ENCODE data around the gene MT1A. TPM values are rescaled to one million over a fixed set of nuclear protein-coding genes. Genes with fewer than 3 reads are reported as not detected.

The MT1A gene
- total and polyA plus RNA-seq, 7 donors: 4.0 to 4,396 (median 128) TPM

GRCh38 chr16:56645311-56645710, 6.8 kb downstream of the MT1A start:
- peaks cover 0 to 6% (median 0%) of the 10 kb centered on the region in 3 donors for H3K27me3 ChIP-seq (ENCODE audit: insufficient read depth in 3 of 3, low read length in 2 of 3)
- H3K36me3 ChIP-seq (ENCODE audit: insufficient read depth in 1 of 2, low read depth in 1 of 2): no peaks in the 10 kb centered on the region
- DNase-seq (no peak), ATAC-seq (no peak)
- H3K4me1 ChIP-seq: peaks cover 5% of the 10 kb centered on the region
- no peak overlapping the region for H3K4me3 ChIP-seq
- no peak for TF ChIP-seq CTCF (IDR thresholded peaks at IDR 0.05)
- H3K9me3 ChIP-seq: no peaks in the 10 kb centered on the region
- WGBS, 3 donors: 93 to 100% (median 94%) methylated on average over 1 of the region's 1 CpG
- intact Hi-C loops (cut with DNase I): no loop called here
- no peak overlapping the region for H3K27ac ChIP-seq

DNA sequence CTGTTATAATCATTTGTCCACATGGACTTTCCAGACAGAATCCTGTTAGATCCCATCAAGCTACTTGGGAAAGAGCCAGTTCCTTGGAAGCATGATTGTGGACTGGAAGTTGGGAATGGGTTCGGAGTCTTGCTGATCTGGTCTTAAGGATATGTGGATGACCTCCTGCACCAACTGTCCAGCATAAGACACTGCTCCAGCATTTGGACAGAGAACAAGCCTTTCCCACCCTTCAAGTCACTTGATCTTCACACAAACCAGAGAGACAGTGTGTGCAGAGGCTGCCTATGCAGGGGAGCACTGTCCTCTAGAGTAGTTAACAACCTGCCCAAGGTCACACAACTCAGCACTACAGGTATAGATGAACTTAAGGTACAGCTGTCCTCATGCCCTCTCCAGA, 7.4 kb downstream of the MT1A start:
- no peaks in the 10 kb centered on the region for H3K36me3 ChIP-seq (ENCODE audit: insufficient read depth in 1 of 2, low read depth in 1 of 2)
- intact Hi-C loops (cut with DNase I): no loop called here
- no peak for TF ChIP-seq CTCF (IDR thresholded peaks at IDR 0.05)
- 0 to 3% (median 0%) methylated on average over 1 of the region's 1 CpG for WGBS, 3 donors
- no peak overlapping the region for H3K4me3 ChIP-seq
- ATAC-seq (no peak), DNase-seq (no peak)
- peaks cover 0 to 6% (median 0%) of the 10 kb centered on the region in 3 donors for H3K27me3 ChIP-seq (ENCODE audit: insufficient read depth in 3 of 3, low read length in 2 of 3)
- H3K27ac ChIP-seq: no peak overlapping the region
- H3K9me3 ChIP-seq: no peaks in the 10 kb centered on the region
- peaks cover 5% of the 10 kb centered on the region for H3K4me1 ChIP-seq

DNA sequence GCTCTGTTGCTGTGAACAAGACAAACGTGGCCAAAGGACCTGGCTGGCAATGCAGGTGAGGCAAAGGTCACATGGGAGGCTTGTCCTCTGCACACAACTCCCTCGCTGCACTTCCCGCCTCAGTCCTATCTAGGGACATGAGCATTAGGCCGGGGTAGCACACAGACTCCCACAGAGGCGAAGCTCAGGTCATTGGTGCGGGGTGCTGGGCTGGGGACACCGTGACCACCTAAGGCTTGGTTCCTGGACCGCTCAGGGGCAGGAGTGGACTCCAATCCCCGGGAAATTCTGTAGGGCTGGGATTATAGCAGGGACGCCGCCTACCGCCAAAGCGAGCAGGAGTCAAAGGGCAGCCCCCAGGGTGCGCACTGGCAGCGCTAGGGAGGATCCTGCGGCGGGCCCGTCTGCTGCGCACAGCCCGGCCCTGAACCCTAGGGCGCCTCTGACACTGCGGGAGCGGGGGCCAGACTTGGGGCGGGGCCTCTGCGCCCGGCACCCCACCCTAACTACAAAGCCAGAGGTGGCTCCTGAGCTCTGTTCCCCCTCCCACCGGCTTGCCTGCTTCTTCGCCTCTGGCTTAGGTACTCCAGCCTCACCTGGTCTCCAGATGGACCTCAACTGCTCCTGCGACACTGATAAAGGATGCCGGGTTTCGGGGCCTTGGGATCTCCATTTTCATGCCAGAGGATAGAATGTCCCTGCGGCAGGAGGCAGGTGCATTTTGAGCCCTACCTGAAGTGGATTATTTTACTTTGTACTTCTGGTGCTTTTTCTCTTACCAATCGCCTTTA, 9.4 kb downstream of the MT1A start:
- TF ChIP-seq CTCF (IDR thresholded peaks at IDR 0.05): no peak
- Histone ChIP-seq H3K4me3 (no peak overlapping the region), H3K36me3 (ENCODE audit: insufficient read depth in 1 of 2, low read depth in 1 of 2) (no peaks in the 10 kb centered on the region), H3K27ac (no peak overlapping the region), H3K4me1 (peaks cover 5% of the 10 kb centered on the region), H3K27me3 (ENCODE audit: insufficient read depth in 3 of 3, low read length in 2 of 3) (peaks cover 0 to 6% (median 0%) of the 10 kb centered on the region in 3 donors), H3K9me3 (no peaks in the 10 kb centered on the region)
- intact Hi-C loops (cut with DNase I): no loop called here
- DNase-seq (no peak), ATAC-seq (no peak)
- 46 to 50% (median 50%) methylated on average over 30 to 33 of the region's 33 CpGs for WGBS, 3 donors

DNA sequence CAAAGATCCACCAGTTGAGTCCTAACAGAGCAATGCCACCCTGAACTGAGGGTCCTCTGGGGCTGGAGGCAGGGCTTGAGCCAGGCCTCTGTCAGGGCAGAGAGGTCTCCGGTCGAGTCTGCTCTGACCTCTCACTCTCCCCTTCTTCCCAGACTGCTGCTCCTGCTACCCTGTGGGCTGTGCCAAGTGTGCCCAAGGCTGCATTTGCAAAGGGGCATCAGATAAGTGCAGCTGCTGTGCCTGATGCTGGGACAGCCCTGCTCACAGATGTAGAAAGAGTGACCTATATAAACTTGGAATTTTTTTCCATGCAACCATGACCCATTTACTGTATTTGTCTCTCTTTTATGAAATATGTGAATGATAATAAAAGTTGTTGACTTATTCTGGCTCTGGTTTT, 10.8 kb downstream of the MT1A start:
- Histone ChIP-seq H3K4me1 (no peaks in the 10 kb centered on the region), H3K27ac (no peak overlapping the region), H3K27me3 (ENCODE audit: insufficient read depth in 3 of 3, low read length in 2 of 3) (peaks cover 0 to 6% (median 0%) of the 10 kb centered on the region in 3 donors), H3K36me3 (ENCODE audit: insufficient read depth in 1 of 2, low read depth in 1 of 2) (no peaks in the 10 kb centered on the region), H3K4me3 (no peak overlapping the region), H3K9me3 (no peaks in the 10 kb centered on the region)
- intact Hi-C loops (cut with DNase I): no loop called here
- DNase-seq (no peak), ATAC-seq (no peak)
- no peak for TF ChIP-seq CTCF (IDR thresholded peaks at IDR 0.05)
- WGBS, 3 donors: 90 to 95% (median 92%) methylated on average over 2 of the region's 2 CpGs

GRCh38 chr16:56649820-56650219, 11.4 kb downstream of the MT1A start:
- no peak for ATAC-seq
- H3K27ac ChIP-seq: no peak overlapping the region
- TF ChIP-seq CTCF (IDR thresholded peaks at IDR 0.05): no peak
- WGBS, 3 donors: 85 to 90% (median 87%) methylated on average over 3 of the region's 3 CpGs
- H3K27me3 ChIP-seq (ENCODE audit: insufficient read depth in 3 of 3, low read length in 2 of 3): peaks cover 0 to 6% (median 0%) of the 10 kb centered on the region in 3 donors
- no peak for DNase-seq
- no peaks in the 10 kb centered on the region for H3K9me3 ChIP-seq
- H3K4me1 ChIP-seq: no peaks in the 10 kb centered on the region
- intact Hi-C loops (cut with DNase I): no loop called here
- no peaks in the 10 kb centered on the region for H3K36me3 ChIP-seq (ENCODE audit: insufficient read depth in 1 of 2, low read depth in 1 of 2)
- H3K4me3 ChIP-seq: no peak overlapping the region

Data from psoas muscle (tissue), 8 donors.